Keratinocyte (primary cell): ENCODE measurements around the gene ABCA4. TPM values are rescaled to one million over a fixed set of nuclear protein-coding genes. Genes with fewer than 3 reads are reported as not detected.

Experiments
- DNase-seq: peaks from one replicate; pipeline ENCODE4 v3.0.0-alpha.2; 2011; ENCODE audit warnings: low read depth, missing footprints, low spot score
- FAIRE-seq: peaks from 2 replicates; lab custom pipeline; 2011; peaks lifted over from hg19 to GRCh38; lab: Jason Lieb, UNC
- H2AFZ ChIP-seq: 2 replicates; pipeline ENCODE4 v1.6.0; 2012; ENCODE audit warnings: low read length, control low read depth, inconsistent platforms; ENCODE audit not compliant: control insufficient read depth
- H3K27ac ChIP-seq: 2 replicates; pipeline ENCODE4 v1.5.1; 2011; ENCODE audit warnings: low read length; ENCODE audit not compliant: control insufficient read depth, insufficient read depth
- H3K27me3 ChIP-seq: 3 replicates; pipeline ENCODE4 v1.6.0; 2011; ENCODE audit warnings: low read length; ENCODE audit not compliant: control insufficient read depth, insufficient read depth; ENCODE audit errors: extremely low read depth
- H3K36me3 ChIP-seq, 2 experiments: 2 replicates in 1 of 2; 3 replicates in 1 of 2; pipeline ENCODE4 v1.5.1; 2011; ENCODE audit warnings: low read length in 2 of 2, mild to moderate bottlenecking in 1 of 2; ENCODE audit not compliant: control insufficient read depth in 2 of 2, insufficient read depth in 2 of 2; ENCODE audit errors: extremely low read depth in 1 of 2
- H3K4me1 ChIP-seq: 3 replicates; pipeline ENCODE4 v1.5.1; 2011; ENCODE audit warnings: low read length; ENCODE audit not compliant: control insufficient read depth, insufficient read depth; ENCODE audit errors: extremely low read depth
- H3K4me2 ChIP-seq: 3 replicates; pipeline ENCODE4 v1.6.0; 2011; ENCODE audit warnings: low read depth, low read length; ENCODE audit not compliant: control insufficient read depth, insufficient read depth; ENCODE audit errors: extremely low read depth
- H3K4me3 ChIP-seq, 3 experiments: fragments of 200-600 bp in 1 of 3; sonication (generic) in 1 of 3; 2 replicates in 2 of 3; 3 replicates in 1 of 3; pipeline ENCODE4 v1.5.1; 2011 to 2016; ENCODE audit warnings: low read length in 3 of 3, mild to moderate bottlenecking in 3 of 3, control low read depth in 2 of 3, inconsistent platforms in 1 of 3, low read depth in 1 of 3, mixed read lengths in 1 of 3, mixed run types in 1 of 3, moderate library complexity in 1 of 3; ENCODE audit not compliant: control insufficient read depth in 2 of 3, insufficient read depth in 2 of 3; ENCODE audit errors: extremely low read depth in 1 of 3
- H3K79me2 ChIP-seq: 2 replicates; pipeline ENCODE4 v1.6.0; 2012; ENCODE audit warnings: low read length; ENCODE audit not compliant: control insufficient read depth, insufficient read depth
- H3K9ac ChIP-seq: 3 replicates; pipeline ENCODE4 v1.6.0; 2011; ENCODE audit warnings: low read length; ENCODE audit not compliant: control insufficient read depth, insufficient read depth; ENCODE audit errors: extremely low read depth
- H3K9me1 ChIP-seq: 3 replicates; pipeline ENCODE4 v1.6.0; 2011; ENCODE audit warnings: low read length; ENCODE audit not compliant: control insufficient read depth, insufficient read depth; ENCODE audit errors: extremely low read depth
- H3K9me3 ChIP-seq: 2 replicates; pipeline ENCODE4 v1.5.1; 2012; ENCODE audit warnings: low read depth, low read length; ENCODE audit not compliant: control insufficient read depth
- H4K20me1 ChIP-seq: 3 replicates; pipeline ENCODE4 v1.6.0; 2011; ENCODE audit warnings: low read length; ENCODE audit not compliant: control insufficient read depth, insufficient read depth; ENCODE audit errors: extremely low read depth
- CTCF ChIP-seq, 3 experiments: IDR thresholded peaks in 1 of 3; conservative IDR thresholded peaks in 1 of 3; optimal IDR thresholded peaks in 1 of 3; 2 replicates in 2 of 3; 3 replicates in 1 of 3; pipeline versions ENCODE3 to v1.5.1; 2011; ENCODE audit warnings: low read length in 3 of 3, mild to moderate bottlenecking in 3 of 3, moderate library complexity in 2 of 3, control low read depth in 1 of 3, inconsistent platforms in 1 of 3; ENCODE audit not compliant: insufficient read depth in 2 of 3; ENCODE audit errors: extremely low read depth in 1 of 3
- EZH2 ChIP-seq: IDR thresholded peaks from one replicate; pipeline ENCODE4 v1.6.1; 2012; ENCODE audit warnings: inconsistent platforms, mild to moderate bottlenecking, low read length, moderate library complexity
- dilution Hi-C: fragments of 300-500 bp; cut with MboI; formaldehyde crosslinking; loops from one replicate; pipeline ENCODE4 v1.7.0; 2020; ENCODE audit warnings: low sequenced_read_pairs; ENCODE audit not compliant: extremely low pct_ligation_motif_present
- polyA plus RNA-seq, 5 experiments: library from polyadenylated mRNA; depleted of rRNA in 3 of 5; stranded (reverse) in 3 of 5; stranded (forward) in 1 of 5; unstranded in 1 of 5; fragments of >200 nt; gene quantifications; 1 replicate in 1 of 5; 2 replicates in 3 of 5; 3 replicates in 1 of 5; pipeline versions ENCODE4 v1.2.1 to v1.2.3, GENCODE V29; 2011 to 2012; ENCODE audit warnings: missing spikeins in 2 of 5, low read depth in 1 of 5, low replicate concordance in 1 of 5

ABCA4 gene
- polyA plus RNA-seq, 1 donor (not counting 4 experiments of a cell fraction or from before 2014, with no cell fraction given): 0.04 TPM

GRCh38 chr1:93965888-93966287 lies 155.1 kb downstream of the ABCA4 start:
- Histone ChIP-seq H3K9me1 (no peaks in the 10 kb centered on the region), H3K9ac (no peak overlapping the region), H4K20me1 (no peaks in the 10 kb centered on the region), H3K4me3 (no peak overlapping the region), H3K9me3 (no peaks in the 10 kb centered on the region), H3K79me2 (no peaks in the 10 kb centered on the region), H3K4me1 (peaks cover 51% of the 10 kb centered on the region), H3K4me2 (no peak overlapping the region), H3K27ac (no peak overlapping the region), H3K27me3 (no peaks in the 10 kb centered on the region), H2AFZ (no peak overlapping the region), H3K36me3 (no peaks in the 10 kb centered on the region)
- FAIRE-seq (peak; percentile 17), DNase-seq (no peak)
- TF ChIP-seq EZH2: no peak
- TF ChIP-seq CTCF (optimal IDR thresholded peaks at IDR 0.05 in 1 of 3, IDR thresholded peaks at IDR 0.05 in 1 of 3, conservative IDR thresholded peaks at IDR 0.05 in 1 of 3; ENCODE audit: extremely low read depth in 1 of 3, insufficient read depth in 2 of 3, low read length in 3 of 3): no peak
- dilution Hi-C loops: no loop called here

- dilution Hi-C loops: no loop called here
Observed at GRCh38 chr1:93965256-93965655, 155.7 kb downstream of the ABCA4 start.

More at GRCh38 chr1:93965256-93965655, 155.7 kb downstream of the ABCA4 start:
- Histone ChIP-seq H3K9ac (no peak overlapping the region), H3K79me2 (no peaks in the 10 kb centered on the region), H4K20me1 (no peaks in the 10 kb centered on the region), H3K9me3 (no peaks in the 10 kb centered on the region), H2AFZ (no peak overlapping the region), H3K4me3 (no peak overlapping the region), H3K36me3 (no peaks in the 10 kb centered on the region), H3K27ac (peak overlapping the region; percentile 26), H3K27me3 (no peaks in the 10 kb centered on the region), H3K9me1 (no peaks in the 10 kb centered on the region), H3K4me1 (peaks cover 57% of the 10 kb centered on the region), H3K4me2 (no peak overlapping the region)
- TF ChIP-seq EZH2 (no peak), CTCF (optimal IDR thresholded peaks at IDR 0.05 in 1 of 3, IDR thresholded peaks at IDR 0.05 in 1 of 3, conservative IDR thresholded peaks at IDR 0.05 in 1 of 3; ENCODE audit: extremely low read depth in 1 of 3, insufficient read depth in 2 of 3, low read length in 3 of 3) (no peak)
- FAIRE-seq: no peak
- no peak for DNase-seq
